ENCODE results near the gene EPB41L2. TPM values are rescaled to one million over a fixed set of nuclear protein-coding genes. Genes with fewer than 3 reads are reported as not detected.

The EPB41L2 gene
- total RNA-seq, 2 donors from 2014 or later: 99.6 to 110 TPM

- H3K36me3 ChIP-seq: peaks cover 3% of the 10 kb centered on the region
- H3K27me3 ChIP-seq (replicated peaks; ENCODE audit: insufficient read depth): no peaks in the 10 kb centered on the region
- no peak overlapping the region for H3K4me3 ChIP-seq
- TF ChIP-seq CTCF (IDR thresholded peaks at IDR 0.05): no peak
- H3K27ac ChIP-seq: no peak overlapping the region
- ATAC-seq (ENCODE audit: insufficient number of reproducible peaks, low FRiP score, low read depth): no peak
- H3K9me3 ChIP-seq: no peaks in the 10 kb centered on the region
- H3K4me1 ChIP-seq (ENCODE audit: control insufficient read depth in 1 of 2, low read depth in 2 of 2): no peaks in the 10 kb centered on the region
- DNase-seq (ENCODE audit: low spot score): no peak
Observed at GRCh38 chr6:130848945-130849344, 214.1 kb downstream of the EPB41L2 start.

GRCh38 chr6:130847001-130847910 lies 215.8 kb downstream of the EPB41L2 start:
- no peak overlapping the region for H3K27ac ChIP-seq
- H3K36me3 ChIP-seq: peaks cover 3% of the 10 kb centered on the region
- peak overlapping the region; percentile 30 for H3K4me3 ChIP-seq
- ATAC-seq (ENCODE audit: insufficient number of reproducible peaks, low FRiP score, low read depth): no peak
- DNase-seq (ENCODE audit: low spot score): no peak
- H3K9me3 ChIP-seq: no peaks in the 10 kb centered on the region
- H3K27me3 ChIP-seq (replicated peaks; ENCODE audit: insufficient read depth): no peaks in the 10 kb centered on the region
- no peak for TF ChIP-seq CTCF (IDR thresholded peaks at IDR 0.05)
- peaks cover 0 to 11% of the 10 kb centered on the region in 2 donors for H3K4me1 ChIP-seq (ENCODE audit: control insufficient read depth in 1 of 2, low read depth in 2 of 2)

- Histone ChIP-seq H3K27me3 (replicated peaks; ENCODE audit: insufficient read depth) (no peaks in the 10 kb centered on the region), H3K4me1 (ENCODE audit: control insufficient read depth in 1 of 2, low read depth in 2 of 2) (peaks cover 0 to 16% of the 10 kb centered on the region in 2 donors), H3K9me3 (no peaks in the 10 kb centered on the region), H3K36me3 (no peaks in the 10 kb centered on the region), H3K27ac (no peak overlapping the region), H3K4me3 (no peak overlapping the region)
- no peak for ATAC-seq (ENCODE audit: insufficient number of reproducible peaks, low FRiP score, low read depth)
- no peak for DNase-seq (ENCODE audit: low spot score)
- TF ChIP-seq CTCF (IDR thresholded peaks at IDR 0.05): no peak
Observed at GRCh38 chr6:130846501-130846900, 216.5 kb downstream of the EPB41L2 start.

GRCh38 chr6:130843575-130844320 lies 219.3 kb downstream of the EPB41L2 start:
- Histone ChIP-seq H3K4me1 (ENCODE audit: control insufficient read depth in 1 of 2, low read depth in 2 of 2) (peaks cover 0 to 19% of the 10 kb centered on the region in 2 donors), H3K27ac (no peak overlapping the region)
- ATAC-seq (ENCODE audit: insufficient number of reproducible peaks, low FRiP score, low read depth): no peak

More at GRCh38 chr6:130843575-130844320, 219.3 kb downstream of the EPB41L2 start:
- no peak for TF ChIP-seq CTCF (IDR thresholded peaks at IDR 0.05)
- Histone ChIP-seq H3K9me3 (no peaks in the 10 kb centered on the region), H3K27me3 (replicated peaks; ENCODE audit: insufficient read depth) (no peaks in the 10 kb centered on the region), H3K36me3 (no peaks in the 10 kb centered on the region), H3K4me3 (no peak overlapping the region)
- no peak for DNase-seq (ENCODE audit: low spot score)
